K562 (cell line): Measurements from ENCODE around the gene GPC2. TPM values are rescaled to one million over a fixed set of nuclear protein-coding genes. Genes with fewer than 3 reads are reported as not detected.

ENCODE experiments used
- ATAC-seq: fragments of 200-7000 bp; cut with Tn5 transposase; 3 replicates; pipeline ENCODE4 v1.9.1; 2020; ENCODE audit warnings: moderate library complexity
- BruUV-seq: library from RNA; stranded (reverse); fragments of 400-500 nt; replicated peaks from 2 replicates; lab custom pipeline; 2021; lab: Mats Ljungman, UMichigan
- CTCF ChIA-PET: fragments of 300-600 bp; formaldehyde crosslinking; extraction: SDS; loops from one replicate; lab custom pipeline; 2021; ENCODE audit warnings: low intra/inter-chr PET ratio; lab: Yijun Ruan, JAX
- POLR2A ChIA-PET: fragments of 300-600, 350-650 bp; sonication (Branson Sonifier 250); formaldehyde crosslinking; extraction: SDS; loops from one replicate; lab custom pipeline; 2021; ENCODE audit warnings: antibody characterized with exemption, inconsistent platforms; lab: Yijun Ruan, JAX
- DNase-seq, 4 experiments: peaks; one replicate each; pipeline versions ENCODE4 v3.0.0 to v3.0.0-alpha.2; 2011 to 2018; ENCODE audit warnings: low spot score in 3 of 4, mixed read lengths in 3 of 4; ENCODE audit errors: extremely low read depth in 1 of 4
- FAIRE-seq: peaks from 2 replicates; lab custom pipeline; 2011; peaks lifted over from hg19 to GRCh38; lab: Jason Lieb, UNC
- H2AFZ ChIP-seq: 2 replicates; pipeline ENCODE4 v1.6.0; 2011; ENCODE audit warnings: low read depth, low read length, control low read depth, inconsistent platforms
- H3K27ac ChIP-seq: fragments of 200-600 bp; 3 replicates; pipeline ENCODE4 v1.8.0; 2011; ENCODE audit warnings: low read depth, mild to moderate bottlenecking, control low read depth, inconsistent platforms, low read length, moderate library complexity, mixed read lengths; ENCODE audit errors: extremely low read depth
- H3K27me3 ChIP-seq, 2 experiments: fragments of 300-600 bp in 1 of 2; 2 replicates in 1 of 2; 3 replicates in 1 of 2; pipeline versions ENCODE4 v1.6.0 to v1.8.0; 2011; ENCODE audit warnings: inconsistent platforms in 2 of 2, low read length in 2 of 2, mild to moderate bottlenecking in 1 of 2, mixed read lengths in 1 of 2, moderate library complexity in 1 of 2; ENCODE audit not compliant: control insufficient read depth in 2 of 2, insufficient read depth in 2 of 2
- H3K36me3 ChIP-seq: fragments of 300-600 bp; 3 replicates; pipeline ENCODE4 v1.8.0; 2011; ENCODE audit warnings: mild to moderate bottlenecking, low read length, inconsistent platforms; ENCODE audit not compliant: control insufficient read depth, insufficient read depth
- H3K4me1 ChIP-seq, 2 experiments: fragments of 200-600 bp in 1 of 2; replicated peaks in 1 of 2; 2 replicates in 1 of 2; 3 replicates in 1 of 2; pipeline versions ENCODE4 v1.5.1 to v1.8.0; 2011; ENCODE audit warnings: inconsistent platforms in 2 of 2, low read length in 2 of 2, mild to moderate bottlenecking in 1 of 2, mixed read lengths in 1 of 2, moderate library complexity in 1 of 2; ENCODE audit not compliant: control insufficient read depth in 2 of 2, insufficient read depth in 2 of 2
- H3K4me2 ChIP-seq: 2 replicates; pipeline ENCODE4 v1.6.1; 2011; ENCODE audit warnings: low read length, control low read depth, inconsistent platforms, mixed read lengths; ENCODE audit not compliant: insufficient read depth
- H3K4me3 ChIP-seq: fragments of 200-600 bp; sonication (generic), shearing (Covaris generic); 2 replicates; pipeline ENCODE4 v1.5.1; 2016; ENCODE audit warnings: control low read depth, inconsistent platforms
- H3K79me2 ChIP-seq: fragments of 200-600 bp; 3 replicates; pipeline ENCODE4 v1.8.0; 2011; ENCODE audit warnings: low read length, inconsistent platforms; ENCODE audit not compliant: control insufficient read depth, insufficient read depth
- H3K9ac ChIP-seq, 2 experiments: 2 replicates each; pipeline versions ENCODE4 v1.6.0 to v1.6.1; 2011; ENCODE audit warnings: low read depth in 2 of 2, low read length in 2 of 2, control low read depth in 1 of 2, inconsistent platforms in 1 of 2, mild to moderate bottlenecking in 1 of 2, mixed read lengths in 1 of 2; ENCODE audit not compliant: insufficient read depth in 1 of 2
- H3K9me1 ChIP-seq: one replicate; pipeline ENCODE4 v1.6.0; 2011; ENCODE audit warnings: inconsistent platforms, mild to moderate bottlenecking, low read length, moderate library complexity; ENCODE audit not compliant: control insufficient read depth, insufficient read depth
- H3K9me3 ChIP-seq: replicated peaks from 2 replicates; pipeline ENCODE4 v1.5.1; 2011; ENCODE audit warnings: low read depth, low read length, inconsistent platforms; ENCODE audit not compliant: control insufficient read depth, insufficient read depth
- H4K20me1 ChIP-seq: replicated peaks from 2 replicates; pipeline ENCODE4 v1.6.1; 2011; ENCODE audit warnings: low read length, inconsistent platforms, mixed read lengths; ENCODE audit not compliant: control insufficient read depth, insufficient read depth
- BRCA1 ChIP-seq, 2 experiments: fragments of 450-650 bp in 1 of 2; sonication (generic) in 1 of 2; formaldehyde crosslinking in 1 of 2; IDR thresholded peaks; 2 replicates each; pipeline versions ENCODE4 v1.5.0 to v1.6.1; 2017 to 2020; ENCODE audit warnings: mild to moderate bottlenecking in 1 of 2, missing genetic modification reagents in 1 of 2
- CBX1 ChIP-seq: sonication (generic); IDR thresholded peaks from 2 replicates; pipeline ENCODE4 v1.6.1; 2016; ENCODE audit warnings: antibody characterized with exemption, low read depth, mild to moderate bottlenecking
- HOMEZ ChIP-seq: fragments of 250-450 bp; sonication (Bioruptor Pico); IDR thresholded peaks from 2 replicates; pipeline ENCODE4 v1.4.0; 2020; ENCODE audit warnings: mild to moderate bottlenecking, moderate library complexity
- MLLT1 ChIP-seq, 2 experiments: fragments of 450-650 bp; IDR thresholded peaks; 2 replicates each; pipeline ENCODE4 v1.6.1; 2016
- SMARCB1 ChIP-seq: IDR thresholded peaks from 2 replicates; pipeline ENCODE4 v1.6.1; 2011; ENCODE audit warnings: improper control_type of control experiment, low read depth; ENCODE audit not compliant: insufficient read length
- TSC22D4 ChIP-seq: fragments of 450-650 bp; IDR thresholded peaks from 2 replicates; pipeline ENCODE4 v1.6.1; 2016; ENCODE audit warnings: missing genetic modification characterization, missing biosample characterization, control low read depth
- ZNF197 ChIP-seq: fragments of 200-800 bp; sonication (Bioruptor generic); IDR thresholded peaks from 2 replicates; pipeline ENCODE4 v1.6.1; 2016; ENCODE audit warnings: low read depth, missing genetic modification characterization, missing compliant biosample characterization
- ZNF316 ChIP-seq: fragments of 450-650 bp; IDR thresholded peaks from 2 replicates; pipeline ENCODE4 v1.6.1; 2016
- ZNF318 ChIP-seq, 2 experiments: fragments of 450-650 bp; IDR thresholded peaks; 2 replicates each; pipeline ENCODE4 v1.6.1; 2016; ENCODE audit warnings: mild to moderate bottlenecking in 2 of 2, borderline replicate concordance in 1 of 2, low read depth in 1 of 2, moderate library complexity in 1 of 2
- ZZZ3 ChIP-seq: fragments of 450-650 bp; IDR thresholded peaks from 2 replicates; pipeline ENCODE4 v1.6.1; 2016; ENCODE audit warnings: antibody characterized with exemption, mild to moderate bottlenecking, moderate library complexity
- WGBS: fragments of 100-300 bp; shearing (Covaris generic); methylation state at CpG from one replicate; pipeline ENCODE4 v1.1.6; 2016; ENCODE audit warnings: low coverage, mixed read lengths; ENCODE audit not compliant: insufficient coverage; ENCODE audit errors: missing lambda C conversion rate; 5-methylcytosine and 5-hydroxymethylcytosine counted together
- in situ Hi-C: fragments of 300-500 bp; cut with MboI; formaldehyde crosslinking; loops from 4 replicates; pipeline ENCODE4 v1.15.0; 2018; ENCODE audit warnings: inconsistent platforms, mixed read lengths
- intact Hi-C: fragments of 100-400 bp; cut with micrococcal nuclease; formaldehyde crosslinking; loops from 2 replicates; pipeline ENCODE4 v1.14.2; 2022
- polyA plus RNA-seq, 8 experiments: library from polyadenylated mRNA; depleted of rRNA in 4 of 8; stranded (reverse) in 5 of 8; unstranded in 3 of 8; fragments of >200 nt; fragmentation: Nextera tagmentation in 2 of 8; fragmentation: Illumina TruSeq in 1 of 8; extraction: Ambion mirVana in 2 of 8; extraction: Trizol in 1 of 8; gene quantifications; 2 replicates each; pipeline versions ENCODE4 v1.2.1 to v1.2.3, GENCODE V29; 2011 to 2014; ENCODE audit warnings: inconsistent platforms in 1 of 8, missing spikeins in 1 of 8
- total RNA-seq, 7 experiments: library from RNA; depleted of rRNA in 6 of 7; stranded (reverse); fragments of >200 nt in 6 of 7; fragmentation: Illumina TruSeq in 2 of 7; extraction: Trizol in 2 of 7; gene quantifications; 2 replicates each; pipeline versions ENCODE4 v1.2.1 to v1.2.3, GENCODE V29; 2011 to 2021; ENCODE audit warnings: low replicate concordance in 1 of 7

The GPC2 gene
- total and polyA plus RNA-seq, 9 of the 15 experiments (the other 6 are each of a cell fraction or from before 2014, with no cell fraction given) = 0.06 to 7.7 (median 1.4) TPM; not detected in 1

GRCh38 chr7:100169147-100169850 is 7.9 kb downstream of the GPC2 start:
- FAIRE-seq = no peak
- Histone ChIP-seq H3K4me2 (no peak overlapping the region), H3K9me3 (no peaks in the 10 kb centered on the region)
- TF ChIP-seq ZNF318 (IDR thresholded peaks at IDR 0.05; ENCODE audit: borderline replicate concordance in 1 of 2, low read depth in 1 of 2) (no peak), TSC22D4 (no peak), CBX1 (0 out of 2 replicates have a peak, but pooled peaks have one; percentile 7), ZNF316 (0 out of 2 replicates have a peak, but pooled peaks have one; percentile 9), MLLT1 (IDR thresholded peaks at IDR 0.05) (peak in 1 of 2 experiments; percentile 84; a peak in 1 of 4 replicates), BRCA1 (IDR thresholded peaks at IDR 0.05) (no peak), BRCA1 (CRISPR knock-in tag; IDR thresholded peaks at IDR 0.05) (no peak), SMARCB1 (no peak), HOMEZ (CRISPR knock-in tag) (no peak), ZZZ3 (no peak), ZNF197 (CRISPR knock-in tag) (no peak)

More at GRCh38 chr7:100169147-100169850, 7.9 kb downstream of the GPC2 start:
- 59% methylated on average over 8 of the region's 11 CpGs for WGBS
- no peak overlapping the region for H3K9ac ChIP-seq
- no peaks in the 10 kb centered on the region for H3K36me3 ChIP-seq
- CTCF ChIA-PET = interaction anchor here (0.7 kb wide), 1 partner anchor 174 kb away, joined by 5 read pairs; no protein-coding TSS in a partner anchor
- H3K4me1 ChIP-seq = peaks cover 39 to 58% of the 10 kb centered on the region in 2 experiments
- ATAC-seq (no peak), DNase-seq (peak in 1 of 4 experiments; percentile 10)
- H4K20me1 ChIP-seq = no peaks in the 10 kb centered on the region
- H3K79me2 ChIP-seq = no peaks in the 10 kb centered on the region
- no peaks in the 10 kb centered on the region for H3K27me3 ChIP-seq
- BruUV-seq = no TSS peak
- no peak overlapping the region for H2AFZ ChIP-seq
- no peak overlapping the region for H3K4me3 ChIP-seq
- POLR2A ChIA-PET = no interaction called here
- no peaks in the 10 kb centered on the region for H3K9me1 ChIP-seq
- in situ Hi-C loops = no loop called here
- intact Hi-C loops = no loop called here
- H3K27ac ChIP-seq = no peak overlapping the region
